GM18499 (cell line): ENCODE measurements around the gene SPRED3.
"Not testable (repeated sequence)": the region's sequence is repeated elsewhere in the genome, so short reads cannot be mapped to it uniquely, and the experiment has no call there.

Experiments used
- ATAC-seq: cut with Tn5 transposase; IDR thresholded peaks from one replicate; pipeline ENCODE4 v1.9.1; 2021; ENCODE audit warnings: moderate number of reproducible peaks; ENCODE audit not compliant: insufficient read depth, unreplicated experiment

SPRED3 gene

GRCh38 chr19:38389101-38389925 is 816 bp downstream of the SPRED3 start:
- no peak for ATAC-seq

- ATAC-seq = no peak
Observed at GRCh38 chr19:38389957-38390924, 1.7 kb downstream of the SPRED3 start.

- ATAC-seq = no peak
Observed at GRCh38 chr19:38391911-38392464, 3.5 kb downstream of the SPRED3 start.

- no peak for ATAC-seq
Observed at GRCh38 chr19:38392707-38393308, 4.3 kb downstream of the SPRED3 start.

GRCh38 chr19:38394488-38394887 is 6.0 kb downstream of the SPRED3 start:
- ATAC-seq = no peak

GRCh38 chr19:38395381-38396114 is 7.1 kb downstream of the SPRED3 start:
- no peak for ATAC-seq

- no peak for ATAC-seq
Observed at GRCh38 chr19:38399081-38399480, 10.6 kb downstream of the SPRED3 start.

GRCh38 chr19:38399537-38399936 is 11.0 kb downstream of the SPRED3 start:
- no peak for ATAC-seq

GRCh38 chr19:38400361-38400760 is 11.9 kb downstream of the SPRED3 start:
- ATAC-seq = no peak

GRCh38 chr19:38401148-38401547 is 12.7 kb downstream of the SPRED3 start:
- no peak for ATAC-seq

GRCh38 chr19:38402623-38402966 is 14.1 kb downstream of the SPRED3 start:
- no peak for ATAC-seq

- peak; percentile 67 for ATAC-seq
Observed at GRCh38 chr19:38402967-38403674, 14.6 kb downstream of the SPRED3 start, which contains the start of gene FAM98C. Gene FAM98C (plus strand): TSS chr19:38403093. CDS start chr19:38403154, 61 bp downstream.

GRCh38 chr19:38404858-38405257 is 16.4 kb downstream of the SPRED3 start:
- no peak for ATAC-seq

- no peak for ATAC-seq
Observed at GRCh38 chr19:38405276-38405675, 16.8 kb downstream of the SPRED3 start.

GRCh38 chr19:38409631-38410133 is 21.2 kb downstream of the SPRED3 start:
- ATAC-seq = no peak

- not testable (repeated sequence) for ATAC-seq
Observed at GRCh38 chr19:38410407-38410806, 21.9 kb downstream of the SPRED3 start.

- no peak for ATAC-seq
Observed at GRCh38 chr19:38411041-38411712, 22.7 kb downstream of the SPRED3 start.

GRCh38 chr19:38411898-38412297 is 23.4 kb downstream of the SPRED3 start:
- not testable (repeated sequence) for ATAC-seq
